ENCODE results near the gene ZNF350. TPM values are rescaled to one million over a fixed set of nuclear protein-coding genes. Genes with fewer than 3 reads are reported as not detected.

Gene ZNF350
- total RNA-seq, 1 donor from 2014 or later, result 7.0 TPM

DNA sequence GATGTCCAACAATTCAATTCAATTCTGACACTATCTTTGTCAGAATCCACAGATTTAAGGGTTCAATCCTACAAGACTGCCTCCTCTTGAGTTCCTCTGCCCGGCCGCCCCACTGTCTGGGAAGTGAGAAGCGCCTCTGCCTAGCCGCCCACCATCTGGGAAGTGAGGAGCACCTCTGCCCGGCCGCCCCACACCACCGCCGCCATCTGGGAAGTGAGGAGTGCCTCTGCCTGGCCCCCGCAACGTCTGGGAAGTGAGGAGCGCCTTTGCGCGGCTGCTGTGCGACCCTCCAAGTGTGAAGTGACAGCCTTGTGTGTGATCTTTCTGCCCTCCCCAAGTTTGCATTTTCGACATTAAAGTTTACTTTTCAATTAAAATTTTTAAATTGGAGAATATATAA, 35.6 kb upstream of the ZNF350 start:
- Mint-ChIP-seq H3K9me3 (ENCODE audit: low read depth) (peaks cover 51% of the 10 kb centered on the region), H3K4me3 (ENCODE audit: unreplicated experiment) (no peak overlapping the region), H3K27ac (ENCODE audit: unreplicated experiment) (no peak overlapping the region), H3K4me1 (ENCODE audit: low read depth) (peaks cover 9% of the 10 kb centered on the region), H3K36me3 (ENCODE audit: low read depth) (peaks cover 72% of the 10 kb centered on the region), H3K27me3 (ENCODE audit: low read depth) (no peaks in the 10 kb centered on the region)
- TF ChIP-seq, protein P1, sequence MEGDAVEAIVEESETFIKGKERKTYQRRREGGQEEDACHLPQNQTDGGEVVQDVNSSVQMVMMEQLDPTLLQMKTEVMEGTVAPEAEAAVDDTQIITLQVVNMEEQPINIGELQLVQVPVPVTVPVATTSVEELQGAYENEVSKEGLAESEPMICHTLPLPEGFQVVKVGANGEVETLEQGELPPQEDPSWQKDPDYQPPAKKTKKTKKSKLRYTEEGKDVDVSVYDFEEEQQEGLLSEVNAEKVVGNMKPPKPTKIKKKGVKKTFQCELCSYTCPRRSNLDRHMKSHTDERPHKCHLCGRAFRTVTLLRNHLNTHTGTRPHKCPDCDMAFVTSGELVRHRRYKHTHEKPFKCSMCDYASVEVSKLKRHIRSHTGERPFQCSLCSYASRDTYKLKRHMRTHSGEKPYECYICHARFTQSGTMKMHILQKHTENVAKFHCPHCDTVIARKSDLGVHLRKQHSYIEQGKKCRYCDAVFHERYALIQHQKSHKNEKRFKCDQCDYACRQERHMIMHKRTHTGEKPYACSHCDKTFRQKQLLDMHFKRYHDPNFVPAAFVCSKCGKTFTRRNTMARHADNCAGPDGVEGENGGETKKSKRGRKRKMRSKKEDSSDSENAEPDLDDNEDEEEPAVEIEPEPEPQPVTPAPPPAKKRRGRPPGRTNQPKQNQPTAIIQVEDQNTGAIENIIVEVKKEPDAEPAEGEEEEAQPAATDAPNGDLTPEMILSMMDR (IDR thresholded peaks at IDR 0.05), result no peak
- DNase-seq (ENCODE audit: low spot score), result no peak

DNA sequence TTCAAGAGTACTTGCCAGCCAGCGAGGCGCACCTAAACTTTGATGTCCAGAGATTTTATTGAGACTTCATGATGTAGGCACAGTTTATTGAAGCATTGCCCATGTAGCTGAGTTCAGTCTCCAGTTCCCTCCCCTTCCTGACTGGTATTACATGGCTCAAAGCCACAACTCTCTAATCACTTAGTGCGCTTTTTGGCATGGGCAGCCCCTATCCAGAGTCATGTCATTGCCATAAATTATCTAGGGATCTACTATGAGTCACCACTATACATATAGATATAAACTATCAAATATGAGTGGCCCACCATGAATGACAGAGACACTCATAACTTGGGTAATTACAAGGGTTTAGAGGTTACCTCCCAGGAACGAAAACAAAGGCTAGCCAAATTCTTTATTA, 33.9 kb upstream of the ZNF350 start:
- H3K4me3 Mint-ChIP-seq (ENCODE audit: unreplicated experiment), result no peak overlapping the region
- H3K9me3 Mint-ChIP-seq (ENCODE audit: low read depth), result peaks cover 59% of the 10 kb centered on the region
- H3K27me3 Mint-ChIP-seq (ENCODE audit: low read depth), result no peaks in the 10 kb centered on the region
- no peak overlapping the region for H3K27ac Mint-ChIP-seq (ENCODE audit: unreplicated experiment)
- DNase-seq (ENCODE audit: low spot score), result no peak
- TF ChIP-seq, protein P1 (IDR thresholded peaks at IDR 0.05), result no peak
- H3K4me1 Mint-ChIP-seq (ENCODE audit: low read depth), result no peaks in the 10 kb centered on the region
- peaks cover 83% of the 10 kb centered on the region for H3K36me3 Mint-ChIP-seq (ENCODE audit: low read depth)

DNA sequence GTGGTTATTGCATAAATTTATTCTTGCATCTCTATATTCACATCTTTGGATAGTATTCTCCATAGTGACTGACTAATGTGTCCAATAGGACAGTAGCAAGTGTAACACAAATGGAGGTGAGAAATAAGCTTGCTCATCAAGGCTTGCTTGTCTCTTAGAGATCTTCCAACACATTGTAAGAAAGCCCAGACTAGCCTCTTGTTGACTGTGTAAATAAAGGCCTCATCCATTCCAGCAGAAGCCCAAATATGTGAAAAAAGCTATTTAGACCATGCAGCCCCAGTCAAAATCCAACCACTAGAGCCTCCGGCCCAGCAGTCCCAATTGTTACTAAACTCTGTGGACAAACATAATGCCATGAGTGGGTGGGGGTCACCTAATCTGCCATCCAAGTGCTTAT, 24.0 kb upstream of the ZNF350 start:
- no peak overlapping the region for H3K4me3 Mint-ChIP-seq (ENCODE audit: unreplicated experiment)
- no peak overlapping the region for H3K27ac Mint-ChIP-seq (ENCODE audit: unreplicated experiment)
- H3K27me3 Mint-ChIP-seq (ENCODE audit: low read depth), result no peaks in the 10 kb centered on the region
- peaks cover 22% of the 10 kb centered on the region for H3K36me3 Mint-ChIP-seq (ENCODE audit: low read depth)
- peaks cover 22% of the 10 kb centered on the region for H3K9me3 Mint-ChIP-seq (ENCODE audit: low read depth)
- DNase-seq (ENCODE audit: low spot score), result peak; percentile 24
- TF ChIP-seq, protein P1 (IDR thresholded peaks at IDR 0.05), result no peak
- peaks cover 14% of the 10 kb centered on the region for H3K4me1 Mint-ChIP-seq (ENCODE audit: low read depth)

DNA sequence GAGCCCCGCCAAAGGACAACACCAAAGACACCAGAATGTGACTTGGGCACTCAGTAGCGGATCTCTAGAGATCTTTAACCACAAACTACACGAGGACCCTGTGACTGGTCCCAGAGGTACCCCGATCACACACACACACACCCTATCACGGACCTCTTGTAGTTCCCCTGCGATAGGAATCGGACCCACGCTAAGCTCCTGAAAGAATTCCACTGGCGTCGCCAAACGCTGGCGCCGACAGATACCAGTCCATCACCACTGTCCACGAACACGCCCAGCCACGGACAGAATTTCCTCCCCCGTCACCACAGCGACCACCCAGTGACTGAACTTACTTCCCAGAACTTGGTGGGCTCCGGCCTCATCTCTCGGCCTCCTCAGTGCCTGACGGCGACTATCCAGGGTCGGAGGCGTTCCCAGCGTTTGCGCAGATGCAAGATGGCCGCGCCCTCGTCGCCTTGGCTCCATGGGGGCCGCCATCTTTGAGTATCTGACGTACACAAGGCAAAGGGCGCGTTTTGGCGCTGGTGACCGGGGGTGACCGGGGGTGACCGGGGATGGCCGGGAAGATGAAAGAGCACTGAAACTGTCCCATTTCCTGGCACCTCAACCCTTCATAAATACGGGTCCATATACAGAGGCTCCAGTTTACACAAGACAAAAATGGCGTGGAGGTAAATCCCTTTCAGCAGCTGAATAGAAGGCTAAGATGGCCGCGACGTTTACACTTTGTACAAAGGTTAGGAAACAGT, 21.3 kb upstream of the ZNF350 start, which contains the start of gene ZNF615:
ZNF615 (minus strand) TSS at position 406 of the 752 bp plus-strand sequence. CDS start 4,500 bp downstream, outside the sequence.
- DNase-seq (ENCODE audit: low spot score), result peak; percentile 94
- TF ChIP-seq, protein P1 (IDR thresholded peaks at IDR 0.05), result no peak

DNA sequence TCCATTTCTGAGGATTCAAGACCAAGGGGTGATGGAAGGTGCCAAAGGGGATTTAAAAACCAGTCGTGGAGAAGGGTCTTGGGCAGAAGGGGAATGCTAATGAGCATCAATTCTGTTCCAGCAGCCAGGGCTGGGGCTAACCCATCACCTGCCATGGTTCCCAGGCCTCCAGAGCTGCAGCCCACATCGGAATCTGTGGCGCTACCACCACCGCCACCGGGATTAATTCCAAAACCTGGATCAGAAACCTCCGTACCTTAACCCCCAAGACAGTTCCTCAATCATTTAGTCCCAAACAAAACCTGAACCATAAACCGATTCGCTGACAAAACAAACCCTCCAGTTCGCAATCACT, 20.8 kb upstream of the ZNF350 start:
- TF ChIP-seq, protein P1 (IDR thresholded peaks at IDR 0.05), result no peak
- peak; percentile 34 for DNase-seq (ENCODE audit: low spot score)
- peaks cover 14% of the 10 kb centered on the region for H3K4me1 Mint-ChIP-seq (ENCODE audit: low read depth)
- peak overlapping the region; percentile 96 for H3K27ac Mint-ChIP-seq (ENCODE audit: unreplicated experiment)
- H3K27me3 Mint-ChIP-seq (ENCODE audit: low read depth), result no peaks in the 10 kb centered on the region
- H3K36me3 Mint-ChIP-seq (ENCODE audit: low read depth), result peaks cover 16% of the 10 kb centered on the region
- peaks cover 21% of the 10 kb centered on the region for H3K9me3 Mint-ChIP-seq (ENCODE audit: low read depth)
- H3K4me3 Mint-ChIP-seq (ENCODE audit: unreplicated experiment), result peak overlapping the region; percentile 96

More for the DNA sequence above, 21.3 kb upstream of the ZNF350 start, which contains the start of gene ZNF615:
- no peaks in the 10 kb centered on the region for H3K27me3 Mint-ChIP-seq (ENCODE audit: low read depth)
- peaks cover 21% of the 10 kb centered on the region for H3K36me3 Mint-ChIP-seq (ENCODE audit: low read depth)
- peaks cover 23% of the 10 kb centered on the region for H3K9me3 Mint-ChIP-seq (ENCODE audit: low read depth)
- H3K4me3 Mint-ChIP-seq (ENCODE audit: unreplicated experiment), result peak within 1 kb of the TSS; percentile 96
- H3K27ac Mint-ChIP-seq (ENCODE audit: unreplicated experiment), result peak within 1 kb of the TSS; percentile 96
- peaks cover 14% of the 10 kb centered on the region for H3K4me1 Mint-ChIP-seq (ENCODE audit: low read depth)
